Measurements from ENCODE around the gene LPP. TPM values are rescaled to one million over a fixed set of nuclear protein-coding genes. Genes with fewer than 3 reads are reported as not detected.

Gene LPP
- polyA plus RNA-seq, 1 donor (not counting 4 experiments of a cell fraction or from before 2014, with no cell fraction given), result 16.0 TPM

- H3K4me3 ChIP-seq (ENCODE audit: control insufficient read depth in 2 of 3, extremely low read depth in 1 of 3, insufficient read depth in 2 of 3, low read depth in 1 of 3, low read length in 3 of 3), result no peak overlapping the region
- no peaks in the 10 kb centered on the region for H3K79me2 ChIP-seq (ENCODE audit: control insufficient read depth, insufficient read depth, low read length)
- H3K27ac ChIP-seq (ENCODE audit: control insufficient read depth, insufficient read depth, low read length), result no peak overlapping the region
- H3K4me1 ChIP-seq (ENCODE audit: control insufficient read depth, extremely low read depth, insufficient read depth, low read length), result no peaks in the 10 kb centered on the region
- no peaks in the 10 kb centered on the region for H3K36me3 ChIP-seq (ENCODE audit: control insufficient read depth in 2 of 2, extremely low read depth in 1 of 2, insufficient read depth in 2 of 2, low read length in 2 of 2)
- no peak for DNase-seq (ENCODE audit: low read depth, low spot score)
- H4K20me1 ChIP-seq (ENCODE audit: control insufficient read depth, extremely low read depth, insufficient read depth, low read length), result no peaks in the 10 kb centered on the region
- no peak overlapping the region for H2AFZ ChIP-seq (ENCODE audit: control insufficient read depth, low read length)
- no peak overlapping the region for H3K4me2 ChIP-seq (ENCODE audit: control insufficient read depth, extremely low read depth, insufficient read depth, low read depth, low read length)
- TF ChIP-seq CTCF (optimal IDR thresholded peaks at IDR 0.05 in 1 of 3, IDR thresholded peaks at IDR 0.05 in 1 of 3, conservative IDR thresholded peaks at IDR 0.05 in 1 of 3; ENCODE audit: extremely low read depth in 1 of 3, insufficient read depth in 2 of 3, low read length in 3 of 3), result no peak
- no peak for TF ChIP-seq EZH2 (IDR thresholded peaks at IDR 0.05; ENCODE audit: low read length)
- FAIRE-seq, result no peak
- dilution Hi-C loops (cut with MboI; ENCODE audit: extremely low pct_ligation_motif_present, low sequenced_read_pairs), result loop anchor here (25.0 kb wide), 1 partner anchor 1199 kb away; the partner anchor contains the start of gene BCL6
- no peak overlapping the region for H3K9ac ChIP-seq (ENCODE audit: control insufficient read depth, extremely low read depth, insufficient read depth, low read length)
- no peaks in the 10 kb centered on the region for H3K27me3 ChIP-seq (ENCODE audit: control insufficient read depth, extremely low read depth, insufficient read depth, low read length)
- no peaks in the 10 kb centered on the region for H3K9me1 ChIP-seq (ENCODE audit: control insufficient read depth, extremely low read depth, insufficient read depth, low read length)
- H3K9me3 ChIP-seq (ENCODE audit: control insufficient read depth, low read depth, low read length), result no peaks in the 10 kb centered on the region
Observed at GRCh38 chr3:188936597-188937107, 782.7 kb downstream of the LPP start.

GRCh38 chr3:188937389-188937788 is 783.4 kb downstream of the LPP start:
- Histone ChIP-seq H3K4me3 (ENCODE audit: control insufficient read depth in 2 of 3, extremely low read depth in 1 of 3, insufficient read depth in 2 of 3, low read depth in 1 of 3, low read length in 3 of 3) (no peak overlapping the region), H2AFZ (ENCODE audit: control insufficient read depth, low read length) (no peak overlapping the region), H3K4me2 (ENCODE audit: control insufficient read depth, extremely low read depth, insufficient read depth, low read depth, low read length) (no peak overlapping the region), H4K20me1 (ENCODE audit: control insufficient read depth, extremely low read depth, insufficient read depth, low read length) (no peaks in the 10 kb centered on the region), H3K9me1 (ENCODE audit: control insufficient read depth, extremely low read depth, insufficient read depth, low read length) (no peaks in the 10 kb centered on the region), H3K27ac (ENCODE audit: control insufficient read depth, insufficient read depth, low read length) (no peak overlapping the region), H3K27me3 (ENCODE audit: control insufficient read depth, extremely low read depth, insufficient read depth, low read length) (no peaks in the 10 kb centered on the region), H3K9me3 (ENCODE audit: control insufficient read depth, low read depth, low read length) (no peaks in the 10 kb centered on the region), H3K4me1 (ENCODE audit: control insufficient read depth, extremely low read depth, insufficient read depth, low read length) (no peaks in the 10 kb centered on the region), H3K79me2 (ENCODE audit: control insufficient read depth, insufficient read depth, low read length) (no peaks in the 10 kb centered on the region), H3K9ac (ENCODE audit: control insufficient read depth, extremely low read depth, insufficient read depth, low read length) (no peak overlapping the region), H3K36me3 (ENCODE audit: control insufficient read depth in 2 of 2, extremely low read depth in 1 of 2, insufficient read depth in 2 of 2, low read length in 2 of 2) (no peaks in the 10 kb centered on the region)
- DNase-seq (ENCODE audit: low read depth, low spot score) (no peak), FAIRE-seq (no peak)
- dilution Hi-C loops (cut with MboI; ENCODE audit: extremely low pct_ligation_motif_present, low sequenced_read_pairs), result loop anchor here (25.0 kb wide), 1 partner anchor 1200 kb away; the partner anchor contains the start of gene BCL6
- TF ChIP-seq EZH2 (IDR thresholded peaks at IDR 0.05; ENCODE audit: low read length) (no peak), CTCF (optimal IDR thresholded peaks at IDR 0.05 in 1 of 3, IDR thresholded peaks at IDR 0.05 in 1 of 3, conservative IDR thresholded peaks at IDR 0.05 in 1 of 3; ENCODE audit: extremely low read depth in 1 of 3, insufficient read depth in 2 of 3, low read length in 3 of 3) (no peak)

All from keratinocyte (primary cell).